Measurements from ENCODE around the gene STAG1.
"Not testable (repeated sequence)": the region's sequence is repeated elsewhere in the genome, so short reads cannot be mapped to it uniquely, and the experiment has no call there.

STAG1 gene

DNA sequence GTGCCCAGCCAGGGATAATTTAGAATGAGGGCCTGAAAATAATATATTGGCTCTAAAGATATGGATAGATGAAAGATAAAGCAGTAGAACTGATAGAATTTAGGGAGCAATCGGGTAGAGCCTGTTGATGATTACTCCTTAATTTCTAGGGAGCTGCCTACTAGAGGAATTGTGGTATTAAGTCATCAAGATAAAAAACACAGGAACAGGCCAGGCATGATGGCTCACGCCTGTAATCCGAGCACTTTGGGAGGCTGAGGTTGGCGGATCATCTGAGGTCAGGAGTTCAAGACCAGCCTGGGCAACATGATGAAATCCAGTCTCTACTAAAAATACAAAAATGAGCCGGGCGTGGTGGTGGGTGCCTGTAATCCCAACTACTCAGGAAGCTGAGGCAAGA is 371.6 kb downstream of the STAG1 start:
- DNase-seq: no peak

DNA sequence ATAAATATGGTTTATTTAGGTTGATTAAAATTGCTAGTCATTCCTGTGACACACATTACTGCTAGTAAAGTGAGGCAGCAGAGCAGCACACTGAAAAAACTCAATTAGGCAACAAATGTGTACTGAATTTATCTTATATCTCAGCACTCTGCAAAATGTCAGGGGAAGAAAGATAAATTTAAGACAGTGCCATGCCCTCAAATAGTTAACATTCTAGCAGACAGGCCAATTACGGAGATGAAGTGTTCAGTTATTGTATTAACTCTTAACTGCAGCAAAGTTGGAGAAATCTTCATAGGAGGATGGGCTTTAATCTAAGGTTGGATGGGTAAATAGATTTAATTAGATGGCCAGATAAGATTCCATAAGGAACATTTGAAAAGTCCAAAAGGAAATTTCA is 374.2 kb downstream of the STAG1 start:
- DNase-seq: no peak

DNA sequence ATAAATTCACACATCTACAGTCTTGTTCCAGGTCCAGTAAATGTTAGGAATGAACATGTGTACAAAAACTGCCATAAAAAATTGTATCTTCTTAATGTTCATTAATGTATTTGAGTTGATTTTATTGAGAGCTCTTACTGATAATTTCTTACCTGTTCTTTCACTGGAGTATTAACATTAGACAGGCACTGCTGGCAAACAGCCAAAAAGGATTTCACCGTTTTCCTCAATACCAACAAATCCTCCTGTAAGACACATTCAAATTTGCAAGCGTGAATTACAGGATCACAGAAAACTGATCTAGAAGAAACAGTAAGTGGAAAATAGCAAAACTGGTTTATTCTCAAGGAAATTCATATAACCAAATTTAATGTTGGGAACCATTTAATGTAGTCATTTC is 374.7 kb downstream of the STAG1 start:
- no peak for DNase-seq

DNA sequence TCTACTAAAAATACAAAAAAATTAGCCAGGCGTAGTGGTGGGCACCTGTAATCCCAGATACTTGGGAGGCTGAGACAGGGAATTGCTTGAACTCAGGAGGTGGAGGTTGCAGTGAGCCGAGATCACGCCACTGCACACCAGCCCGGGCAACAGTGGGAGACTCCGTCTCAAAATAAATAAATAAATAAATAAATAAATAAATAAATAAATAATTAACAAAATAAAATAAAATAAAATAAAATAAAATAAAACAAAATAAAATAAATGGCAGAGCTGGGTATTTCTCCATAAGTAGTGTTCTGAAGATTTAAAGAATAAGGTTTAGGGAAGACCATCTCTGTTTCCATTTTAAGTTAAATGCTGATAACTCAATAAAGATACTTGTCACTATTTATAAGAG is 376.4 kb downstream of the STAG1 start:
- not testable (repeated sequence) for DNase-seq

DNA sequence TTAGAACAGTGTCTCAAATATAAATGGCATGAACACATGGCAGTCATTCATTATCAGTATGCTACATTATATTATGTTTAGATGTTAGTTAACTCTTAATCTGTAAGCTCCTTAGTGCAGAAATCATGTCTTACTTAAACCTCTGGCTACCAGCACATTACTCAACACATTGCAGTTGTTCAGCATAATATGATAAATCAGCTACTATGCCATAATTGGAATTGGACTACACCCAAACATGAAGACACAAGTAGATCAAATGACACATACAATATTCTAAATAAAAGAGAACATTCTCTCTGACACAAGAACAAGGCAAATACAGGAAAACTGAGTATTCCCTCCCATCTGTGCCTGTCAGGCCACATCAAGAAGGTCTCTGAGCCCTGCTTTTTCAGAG is 385.9 kb downstream of the STAG1 start:
- DNase-seq: no peak

DNA sequence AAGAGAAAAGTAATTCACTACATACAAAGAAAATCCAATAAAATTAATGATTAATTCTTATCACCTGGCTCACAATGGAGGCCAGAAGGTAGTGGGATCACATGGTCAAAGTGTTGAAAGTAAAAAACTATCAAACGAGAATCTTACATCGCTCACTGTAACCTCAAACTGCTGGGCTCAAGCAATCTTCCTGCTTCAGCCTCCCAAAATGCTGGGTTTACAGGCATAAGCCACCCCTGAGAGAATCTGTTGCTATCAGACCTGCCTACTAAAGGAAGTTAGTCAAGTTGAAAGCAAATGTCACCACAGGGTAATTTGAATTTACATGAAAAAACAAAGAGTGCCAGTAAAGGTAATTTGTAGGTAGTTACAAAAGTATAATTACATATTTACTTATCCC is 398.7 kb downstream of the STAG1 start:
- no peak for DNase-seq

DNA sequence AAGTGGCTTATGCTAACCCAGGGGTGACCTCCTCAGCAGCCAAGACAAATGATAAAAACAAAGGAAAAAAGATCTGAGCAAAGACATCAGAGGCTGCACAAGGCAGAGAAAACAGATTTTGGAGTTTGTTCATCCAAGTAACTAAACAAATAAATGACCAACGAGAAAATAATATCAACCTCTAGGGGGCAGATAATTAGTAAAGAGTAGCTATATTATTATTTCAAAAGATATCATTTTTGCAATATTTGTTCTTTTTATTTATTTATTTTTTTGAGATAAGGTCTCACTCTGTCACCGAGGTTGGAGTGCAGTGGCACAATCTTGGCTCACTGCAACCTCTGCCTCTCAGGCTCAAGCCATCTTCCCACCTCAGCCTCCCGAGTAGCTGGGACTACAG is 400.3 kb downstream of the STAG1 start:
- DNase-seq: peak in 1 of 2 experiments; percentile 27

DNA sequence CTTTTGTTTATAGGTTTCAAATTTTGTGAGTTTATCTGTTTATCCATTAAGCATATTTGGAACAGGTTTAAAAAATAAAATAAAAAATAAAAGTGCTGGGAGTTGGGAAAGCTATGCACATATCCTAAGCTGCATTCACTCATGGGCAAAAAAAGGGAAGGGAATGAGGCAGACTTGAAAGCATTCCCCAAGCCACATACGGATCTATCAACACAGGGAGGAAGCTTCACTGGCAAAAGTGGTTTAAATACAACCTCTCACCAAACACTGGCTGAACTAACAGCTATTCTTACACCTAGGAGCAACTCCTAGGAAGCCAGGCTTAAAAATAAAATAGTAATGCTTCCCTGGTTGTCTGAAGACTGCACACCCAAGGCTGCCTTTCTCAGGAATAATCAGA is 400.8 kb downstream of the STAG1 start:
- no peak for DNase-seq

DNA sequence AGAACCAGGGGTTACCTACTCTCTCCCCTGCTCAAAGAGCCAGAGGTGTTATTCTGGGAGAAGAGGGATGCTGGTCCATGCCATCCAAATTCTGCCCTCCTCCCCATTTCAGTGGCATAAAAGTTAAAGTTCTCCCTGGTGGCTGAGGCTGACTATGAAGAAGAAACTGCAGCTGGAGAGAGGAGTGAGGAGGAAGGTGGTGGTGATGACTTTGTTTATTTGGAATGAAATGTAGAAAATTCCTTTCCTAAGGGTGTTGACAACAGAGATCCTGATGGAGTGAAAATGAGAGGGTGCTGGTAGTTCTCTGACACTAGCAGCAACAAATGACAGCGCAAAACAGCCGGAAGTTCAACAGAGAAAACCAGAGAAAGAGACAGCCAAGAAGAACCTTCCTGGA is 401.6 kb downstream of the STAG1 start:
- no peak for DNase-seq

DNA sequence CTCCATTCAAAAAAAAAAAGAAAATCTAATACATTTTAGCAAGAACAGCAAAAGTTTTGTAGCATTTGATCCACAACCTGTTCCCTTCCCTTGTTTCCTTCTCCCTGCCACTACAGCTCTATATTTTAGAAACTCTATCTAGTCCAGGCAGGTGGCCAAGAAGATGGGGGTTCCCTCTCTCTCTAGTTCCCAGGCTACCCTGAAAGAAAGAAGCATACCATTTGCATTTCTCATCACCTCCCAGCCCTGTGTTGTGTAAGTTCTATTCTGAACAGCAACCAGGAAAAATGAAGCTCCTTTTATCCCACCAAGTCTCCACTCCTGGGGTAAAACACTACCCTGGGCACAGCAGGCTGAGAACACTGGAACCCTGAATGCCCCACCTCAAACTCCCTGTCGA is 402.0 kb downstream of the STAG1 start:
- DNase-seq: no peak

DNA sequence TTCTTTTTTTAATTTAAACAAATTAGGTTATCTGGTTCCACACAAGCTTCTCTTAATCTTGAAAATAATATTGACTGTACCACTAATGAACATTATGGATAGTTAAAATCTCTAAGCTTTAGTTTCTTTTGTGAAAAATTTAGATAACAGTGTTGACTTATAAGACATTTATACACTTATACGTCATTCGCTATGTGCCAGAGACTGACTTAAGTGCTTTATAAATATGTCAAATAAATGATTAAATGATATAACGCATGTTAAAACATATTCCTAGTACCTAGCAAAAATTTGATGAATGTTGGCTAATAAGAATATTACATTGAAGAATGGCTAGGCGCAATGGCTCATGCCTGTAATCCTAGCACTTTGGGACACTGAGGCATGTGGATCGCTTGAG is 405.7 kb downstream of the STAG1 start:
- no peak for DNase-seq

DNA sequence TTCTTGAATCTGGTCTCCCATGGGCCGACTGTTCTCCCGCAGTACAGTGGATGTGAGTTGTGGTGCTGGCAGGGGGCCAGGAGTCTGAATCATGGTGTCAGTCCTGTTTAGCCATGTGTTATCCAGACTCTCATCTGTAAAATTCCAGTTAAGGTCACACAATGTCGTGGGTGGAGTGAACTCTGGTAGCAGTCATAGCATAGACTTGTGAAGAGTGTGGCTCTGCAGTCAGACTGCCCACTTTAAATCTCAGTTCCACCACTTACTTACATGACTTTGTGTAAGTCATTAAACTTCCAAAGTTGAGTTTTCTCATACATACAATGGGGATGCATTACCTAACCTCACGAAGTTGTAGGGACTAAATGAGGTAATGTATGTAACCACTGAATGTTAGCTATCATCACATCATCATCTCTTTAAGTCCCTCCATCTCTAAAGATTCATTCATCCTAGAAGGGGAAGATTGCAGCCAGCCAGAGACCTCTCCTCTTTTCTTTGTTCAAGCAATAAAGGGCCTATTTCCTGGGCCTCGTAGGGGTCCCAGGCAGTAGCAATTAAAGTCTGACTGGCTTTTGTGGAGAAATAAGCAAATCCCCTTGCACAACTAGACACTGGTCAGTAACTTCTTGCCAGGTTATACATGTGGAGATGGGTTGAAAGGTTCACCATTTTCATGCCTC is 408.2 kb downstream of the STAG1 start:
- DNase-seq: no peak

DNA sequence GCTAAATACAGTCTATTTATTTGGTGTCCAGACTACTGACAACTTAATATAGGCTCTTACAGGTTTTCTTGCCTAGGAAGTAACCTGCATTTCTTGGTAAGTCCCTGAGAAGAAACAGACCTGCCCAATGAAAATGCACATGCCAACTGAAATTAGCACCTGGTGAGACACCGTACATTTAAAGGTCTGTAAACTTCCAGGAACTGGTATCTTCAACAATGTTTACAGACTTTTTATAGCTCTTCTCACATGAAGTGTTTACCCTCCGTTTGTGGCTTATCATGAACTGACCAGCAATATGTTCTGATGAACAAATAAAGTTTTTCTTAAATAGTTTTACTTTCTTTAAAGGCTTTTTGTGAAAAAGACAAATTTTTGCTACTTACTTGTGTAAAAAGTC is 408.7 kb downstream of the STAG1 start:
- no peak for DNase-seq

DNA sequence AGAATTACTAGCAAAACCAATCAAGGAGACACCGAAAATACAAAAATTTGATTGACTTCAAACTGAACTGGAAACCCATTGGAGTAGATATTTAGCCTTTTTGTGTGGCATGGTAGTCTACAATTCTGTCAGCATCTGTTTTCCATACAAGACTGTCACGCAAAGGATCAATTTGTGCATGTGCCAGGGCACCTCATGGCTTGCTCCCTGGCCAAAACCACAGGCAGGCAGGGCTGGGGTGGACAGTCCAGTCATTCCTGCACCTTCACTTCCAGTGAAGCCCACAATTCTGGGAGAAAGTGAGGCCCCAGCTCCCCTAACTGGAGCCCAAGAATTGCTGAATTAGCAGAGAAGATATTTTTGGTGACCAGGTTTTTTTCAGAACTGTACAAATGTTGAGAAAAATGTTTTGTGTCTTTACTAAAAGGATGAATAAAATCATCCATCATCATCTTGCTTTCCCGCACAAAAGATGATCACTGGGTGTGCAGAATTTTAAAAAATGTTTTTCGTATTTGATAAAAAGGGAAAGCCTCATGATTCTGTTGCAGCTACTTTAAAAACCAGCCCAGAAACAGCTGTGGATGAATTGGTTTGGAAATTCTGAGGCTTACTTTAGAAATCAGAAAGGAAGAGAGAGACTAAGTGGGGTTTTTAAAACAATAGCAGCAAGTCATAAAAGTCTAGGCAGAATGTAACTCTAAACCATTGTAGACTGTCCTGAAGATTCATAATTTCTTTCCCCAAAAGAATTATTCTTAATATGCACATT is 415.7 kb downstream of the STAG1 start:
- no peak for DNase-seq

DNA sequence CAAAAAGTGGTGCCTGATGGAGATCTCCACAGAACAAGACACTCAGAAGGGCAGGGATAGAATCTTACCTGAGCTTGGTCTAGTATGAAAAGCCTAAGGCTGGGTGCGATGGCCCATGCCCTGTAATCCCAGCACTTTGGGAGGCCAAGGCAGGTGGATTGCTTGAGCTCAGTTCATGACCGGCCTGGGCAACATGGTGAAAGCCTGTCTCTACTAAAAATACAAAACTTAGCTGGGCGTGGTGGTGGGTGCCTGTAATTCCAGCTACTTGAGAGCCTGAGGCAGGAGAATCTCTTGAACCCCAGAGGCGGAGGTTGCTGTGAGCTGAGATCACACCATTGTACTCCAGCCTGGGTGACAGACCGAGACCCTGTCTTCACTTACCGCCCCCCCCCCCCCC is 417.5 kb downstream of the STAG1 start:
- DNase-seq: not testable (repeated sequence)

DNA sequence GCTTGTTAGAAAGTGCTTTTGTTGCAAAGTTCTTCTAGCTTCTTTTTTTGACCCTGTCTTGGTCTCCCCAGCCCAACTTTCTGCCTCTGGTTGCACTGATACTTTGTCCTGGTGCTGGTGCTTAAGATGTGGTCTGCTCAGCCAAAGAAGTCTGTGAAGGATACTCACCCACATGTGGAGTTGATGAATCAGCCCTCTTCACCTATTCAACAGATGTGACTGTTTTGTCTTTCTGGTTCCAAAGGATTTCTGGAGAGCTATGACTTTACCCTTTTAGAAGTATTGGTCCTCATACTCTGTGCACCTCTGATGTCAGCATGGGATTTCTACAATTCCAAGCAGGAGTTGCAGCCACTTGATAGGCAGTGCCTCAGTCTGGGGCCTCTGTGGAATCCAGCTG is 418.0 kb downstream of the STAG1 start:
- no peak for DNase-seq

DNA sequence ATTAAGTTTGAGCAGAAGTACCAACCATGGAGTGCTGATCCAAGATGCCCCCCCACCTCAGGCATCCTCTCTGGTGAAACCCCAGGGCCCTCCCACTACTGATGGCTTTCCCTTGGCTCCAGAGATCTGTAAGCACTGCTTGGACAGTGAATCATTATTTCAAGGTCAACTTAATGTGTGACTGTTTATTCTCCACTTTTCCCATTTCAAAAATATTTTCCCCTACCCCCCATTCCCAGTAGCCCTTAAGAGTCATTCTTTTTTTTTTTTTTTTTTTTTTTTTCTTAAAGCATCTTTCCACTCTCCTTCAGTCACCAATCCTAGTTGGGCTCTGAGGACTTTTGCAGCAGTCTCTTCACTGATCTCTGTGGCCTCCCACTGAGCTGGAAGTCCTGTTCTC is 419.4 kb downstream of the STAG1 start:
- no peak for DNase-seq

DNA sequence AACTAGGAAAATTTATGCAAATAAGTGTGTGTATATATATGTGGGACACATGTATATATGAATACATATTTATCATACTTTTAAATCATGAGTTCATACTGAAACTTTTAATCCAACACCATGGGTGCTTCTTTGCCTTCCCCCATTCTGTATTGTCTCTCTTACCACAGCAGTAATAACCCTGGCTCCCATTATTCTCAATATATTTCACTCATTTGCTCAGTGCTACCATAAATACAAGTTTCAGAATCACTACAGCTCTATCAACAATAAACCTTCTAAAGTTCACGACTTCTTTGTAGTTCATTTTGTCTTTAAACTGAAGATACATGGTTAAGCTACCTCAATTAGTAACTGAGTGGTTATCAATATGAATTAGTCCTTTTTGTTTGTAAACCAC is 419.9 kb downstream of the STAG1 start:
- no peak for DNase-seq

DNA sequence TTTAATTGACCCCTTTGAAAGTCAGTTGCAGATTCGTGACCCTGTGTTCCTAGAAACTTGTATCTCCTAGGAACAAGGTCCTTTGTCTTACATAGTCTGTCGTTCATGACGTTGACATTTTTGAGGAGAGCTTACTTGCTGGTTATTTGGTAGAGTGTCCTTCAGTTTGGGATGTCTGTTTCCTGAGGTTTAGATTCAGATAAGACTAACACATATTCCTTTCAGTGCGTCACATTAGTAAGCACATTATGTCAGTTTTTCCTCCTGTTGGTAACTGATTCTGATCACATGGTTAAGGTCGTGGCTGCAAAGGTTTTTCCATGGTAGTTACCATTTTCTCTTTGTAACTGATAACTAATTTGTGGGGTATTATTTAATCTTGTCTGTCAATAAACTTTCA is 421.3 kb downstream of the STAG1 start:
- DNase-seq: no peak

DNA sequence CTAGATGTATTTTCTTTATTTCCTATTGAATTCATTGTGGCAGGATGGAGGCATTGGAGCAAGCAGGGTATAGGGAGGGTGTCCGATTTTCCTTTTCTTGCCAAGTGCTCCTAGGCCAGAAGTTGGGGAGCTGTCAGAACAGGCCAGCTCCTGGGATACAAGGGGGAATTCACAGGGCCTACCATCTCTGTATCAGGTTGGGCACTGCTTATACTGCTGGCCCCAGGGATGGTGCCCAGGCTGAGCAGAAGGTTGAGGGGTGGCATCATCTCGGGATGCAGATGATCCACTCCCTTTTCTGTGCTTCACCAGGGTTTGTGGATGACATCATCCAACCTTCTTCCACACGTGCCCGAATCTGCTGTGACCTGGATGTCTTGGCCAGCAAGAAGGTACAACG is 422.6 kb downstream of the STAG1 start:
- DNase-seq: no peak

DNA sequence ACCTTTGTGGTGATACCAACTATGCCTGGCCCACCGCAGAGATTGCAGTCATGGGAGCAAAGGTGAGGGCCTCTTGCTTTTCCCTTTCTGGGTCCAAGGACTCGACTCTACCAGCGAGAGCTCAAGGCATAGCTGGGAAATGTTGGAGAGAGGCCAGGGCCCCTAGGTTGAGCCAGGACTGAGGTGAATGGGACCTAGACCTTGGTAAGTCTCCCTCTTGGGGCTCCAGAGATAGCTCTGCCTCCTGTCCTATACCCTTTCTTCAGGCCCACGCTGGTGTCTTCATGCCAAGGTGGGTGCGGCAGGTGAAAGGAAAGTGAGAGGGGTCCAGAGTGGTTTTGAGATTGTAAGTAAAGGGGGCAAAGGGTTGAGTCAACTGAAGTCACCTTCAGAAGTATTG is 424.5 kb downstream of the STAG1 start:
- DNase-seq: no peak

DNA sequence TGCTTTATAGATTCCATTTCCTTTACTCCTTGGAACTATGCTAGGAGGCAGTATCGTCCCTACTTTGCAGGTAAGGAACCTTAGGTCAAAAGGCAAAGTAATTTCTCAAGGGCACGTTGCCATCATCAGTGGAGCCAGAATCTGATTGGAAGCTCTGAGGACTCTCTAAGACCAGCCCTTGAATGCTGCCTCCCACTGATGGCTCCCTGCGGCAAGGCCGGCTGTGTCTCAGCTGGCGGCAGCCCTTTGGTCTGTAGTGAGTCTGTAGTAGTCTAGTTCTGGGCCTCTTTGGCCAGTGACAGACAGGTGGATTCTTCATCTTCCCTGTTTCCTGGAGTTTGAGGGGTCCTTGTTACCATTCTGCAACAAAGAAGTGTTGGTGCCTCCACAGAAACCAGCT is 425.9 kb downstream of the STAG1 start:
- no peak for DNase-seq

DNA sequence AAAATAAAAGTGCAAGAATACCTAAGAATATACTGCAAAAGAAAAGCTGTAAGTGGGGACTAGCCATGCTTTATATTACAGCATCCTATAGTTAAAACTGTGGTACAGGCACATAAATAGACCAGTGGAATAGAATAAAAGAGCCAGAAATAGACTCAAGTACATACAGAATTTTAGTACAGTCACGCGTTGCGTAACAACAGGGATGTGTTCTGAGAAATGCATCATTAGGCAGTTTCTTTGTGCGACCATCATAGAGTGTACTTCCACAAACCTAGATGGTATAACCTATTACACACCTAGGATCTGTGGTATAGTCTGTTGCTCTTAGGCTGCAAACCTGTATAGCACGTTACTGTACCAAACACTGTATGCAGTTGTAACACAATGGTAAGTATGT is 440.2 kb downstream of the STAG1 start:
- DNase-seq: no peak

DNA sequence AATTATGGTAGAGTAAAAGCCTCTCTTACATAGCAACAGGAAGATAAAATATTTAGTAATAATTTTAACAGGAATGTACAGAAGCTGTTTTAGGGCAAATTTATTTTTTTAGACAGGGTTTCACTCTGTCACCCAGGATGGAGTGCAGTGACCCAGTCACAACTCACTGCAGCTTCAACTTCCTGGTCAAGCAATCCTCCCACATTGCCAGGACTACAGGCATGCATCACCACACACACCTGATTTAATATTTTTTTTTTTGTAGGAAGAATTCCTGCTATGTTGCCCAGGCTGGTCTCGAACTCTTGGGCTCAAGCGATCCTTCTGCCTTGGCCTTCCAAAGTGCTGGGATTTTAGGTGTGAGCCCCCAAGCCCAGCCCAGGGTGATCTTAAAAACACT is 440.9 kb downstream of the STAG1 start:
- no peak for DNase-seq

DNA sequence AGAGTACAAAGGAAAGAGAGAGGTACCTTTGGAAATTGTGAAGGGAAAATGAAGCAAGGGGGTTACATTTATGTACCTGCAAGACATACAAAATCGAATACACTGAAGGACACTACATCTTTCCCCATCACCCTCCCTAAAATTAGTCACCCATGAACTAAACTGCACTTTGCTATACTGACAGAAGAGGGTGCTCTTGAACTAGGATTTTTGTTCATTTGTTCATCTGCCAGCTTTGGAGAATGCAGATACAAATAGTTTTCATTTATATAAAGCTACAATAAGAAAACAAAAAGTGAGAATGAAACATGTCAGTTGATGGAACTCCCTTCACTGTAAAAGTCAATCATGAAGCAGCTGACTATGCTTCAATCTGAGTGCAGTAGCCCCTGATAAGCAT is 446.3 kb downstream of the STAG1 start:
- DNase-seq: no peak
